HG02943 (cell line): ENCODE results near the gene SAG.

Experiments used
- ATAC-seq: cut with Tn5 transposase; IDR thresholded peaks from one replicate; pipeline ENCODE4 v1.9.1; 2021; ENCODE audit warnings: mild to moderate bottlenecking, low read depth, moderate library complexity; ENCODE audit not compliant: unreplicated experiment

The SAG gene

DNA sequence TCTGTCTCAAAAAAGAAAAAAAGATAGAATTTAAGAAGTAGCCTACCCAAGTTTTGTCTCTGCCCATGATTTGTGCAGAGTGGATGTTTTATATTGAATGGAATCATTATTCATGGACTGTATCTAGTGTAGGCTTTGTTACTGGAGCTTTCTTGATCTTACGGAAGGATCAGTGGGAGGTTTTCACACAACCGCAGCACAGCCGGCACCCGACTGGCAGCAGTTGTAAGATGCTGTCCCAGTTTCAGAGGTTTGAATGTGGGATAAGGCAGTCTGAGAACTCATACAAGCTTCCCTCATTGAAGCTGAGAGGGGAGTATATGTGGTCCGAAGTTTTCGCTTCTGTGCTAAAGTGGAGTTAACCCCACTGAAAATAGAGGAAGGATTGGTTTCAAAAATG is 19.7 kb upstream of the SAG start:
- no peak for ATAC-seq

DNA sequence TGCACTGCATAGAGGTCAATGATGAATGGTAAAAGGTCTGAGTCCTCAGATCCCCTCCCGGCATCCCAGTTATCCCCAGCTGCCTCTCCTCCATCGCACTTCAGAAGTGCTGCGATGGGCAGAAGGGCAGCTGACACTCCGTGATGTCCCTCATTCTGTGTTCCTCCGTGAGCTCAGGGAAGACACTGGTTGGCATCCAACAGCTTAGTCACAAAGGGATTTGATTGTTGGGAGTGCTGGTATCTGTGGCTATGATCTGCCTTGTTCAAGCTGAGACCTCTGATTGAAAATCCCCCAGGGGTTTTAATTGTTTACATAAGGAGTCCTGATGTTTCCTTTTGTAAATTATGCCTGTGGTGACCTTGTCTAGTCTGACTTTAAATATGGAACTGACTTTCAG is 19.0 kb upstream of the SAG start:
- ATAC-seq, result no peak

DNA sequence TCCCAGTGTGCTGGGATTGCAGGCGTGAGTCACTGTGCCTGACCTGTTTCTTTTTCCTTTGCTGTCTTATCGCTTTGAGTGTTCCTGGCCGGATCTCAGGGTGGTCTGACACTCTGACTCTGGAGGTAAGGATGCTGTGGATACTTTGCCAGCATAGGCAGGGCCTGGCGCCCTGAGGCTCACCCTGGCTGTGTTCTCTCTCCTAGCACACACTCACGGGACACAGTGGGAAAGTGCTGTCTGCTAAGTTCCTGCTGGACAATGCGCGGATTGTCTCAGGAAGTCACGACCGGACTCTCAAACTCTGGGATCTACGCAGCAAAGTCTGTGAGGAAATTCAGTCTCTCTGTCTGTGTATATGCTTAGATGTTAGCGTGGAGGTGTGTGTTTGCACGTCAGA is 18.0 kb upstream of the SAG start:
- no peak for ATAC-seq

DNA sequence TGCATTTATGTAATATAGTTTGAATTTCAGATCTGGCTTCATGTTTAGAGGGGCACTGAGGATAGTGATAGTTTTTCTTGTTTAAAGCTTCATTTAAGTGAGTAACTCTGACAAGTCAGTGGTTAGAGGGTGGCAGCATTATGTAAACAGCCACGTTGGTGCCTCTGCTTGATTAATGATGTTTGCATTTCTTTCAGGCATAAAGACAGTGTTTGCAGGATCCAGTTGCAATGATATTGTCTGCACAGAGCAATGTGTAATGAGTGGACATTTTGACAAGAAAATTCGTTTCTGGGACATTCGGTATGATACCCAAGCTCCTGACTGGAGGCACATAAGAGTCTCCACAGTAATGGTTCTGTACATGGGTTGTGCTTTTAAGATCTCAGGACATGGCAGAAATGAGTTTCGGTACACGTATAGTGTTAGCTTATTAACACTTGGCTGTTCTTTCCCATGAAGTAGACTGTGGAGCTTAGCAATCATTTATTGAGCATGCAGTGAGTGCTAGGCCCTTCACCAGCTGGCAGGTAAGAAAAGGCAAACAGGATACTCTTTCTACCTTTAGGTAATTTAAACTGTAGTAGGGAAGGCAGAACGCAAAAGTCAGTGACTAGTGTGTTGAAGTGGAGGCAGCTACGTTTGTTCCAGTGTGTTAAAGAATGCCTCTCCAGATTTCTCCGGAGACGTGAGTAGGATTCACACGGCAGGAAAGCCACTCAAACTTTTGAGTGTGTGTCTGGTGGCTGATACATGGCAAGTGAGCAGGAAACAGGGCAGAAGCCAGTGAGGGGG is 17.4 kb upstream of the SAG start:
- ATAC-seq, result no peak

DNA sequence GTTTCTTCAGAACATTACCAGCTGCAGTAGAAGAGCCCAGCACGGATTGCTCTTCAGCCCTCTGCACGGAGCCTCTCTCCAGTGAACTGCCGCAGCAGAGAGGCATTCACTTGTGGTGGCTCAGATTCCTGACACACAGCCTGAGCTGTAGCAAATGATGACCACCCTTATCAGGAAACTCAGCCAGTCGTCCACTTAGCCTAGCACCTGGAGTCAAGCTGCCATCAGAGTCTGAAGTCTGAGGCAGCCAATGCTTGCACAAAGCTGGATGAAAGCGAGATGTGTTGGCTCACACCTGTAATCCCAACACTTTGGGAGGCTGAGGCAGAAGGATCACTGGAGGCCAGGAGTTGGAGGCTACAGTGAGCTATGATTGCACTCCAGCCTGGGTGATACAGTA is 11.7 kb upstream of the SAG start:
- ATAC-seq, result no peak

DNA sequence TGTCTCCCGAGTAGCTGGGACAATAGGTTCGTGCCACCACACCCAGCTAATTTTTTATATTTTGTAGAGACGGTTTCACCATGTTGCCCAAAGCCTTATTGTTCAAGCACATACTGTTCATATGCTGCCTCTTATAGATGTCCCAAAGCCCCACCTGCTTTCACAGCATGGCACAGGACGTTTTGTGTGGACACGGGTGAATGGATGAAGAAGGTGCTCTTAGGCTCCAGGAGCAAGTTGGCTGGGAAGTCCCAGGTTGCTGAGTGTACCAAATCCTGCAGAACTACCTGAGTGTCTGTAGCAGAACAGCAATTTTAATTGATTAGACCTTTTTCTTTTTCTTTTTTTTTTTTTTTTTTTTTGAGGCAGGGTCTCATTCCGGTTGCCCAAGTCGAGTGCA is 10.5 kb upstream of the SAG start:
- no peak for ATAC-seq

DNA sequence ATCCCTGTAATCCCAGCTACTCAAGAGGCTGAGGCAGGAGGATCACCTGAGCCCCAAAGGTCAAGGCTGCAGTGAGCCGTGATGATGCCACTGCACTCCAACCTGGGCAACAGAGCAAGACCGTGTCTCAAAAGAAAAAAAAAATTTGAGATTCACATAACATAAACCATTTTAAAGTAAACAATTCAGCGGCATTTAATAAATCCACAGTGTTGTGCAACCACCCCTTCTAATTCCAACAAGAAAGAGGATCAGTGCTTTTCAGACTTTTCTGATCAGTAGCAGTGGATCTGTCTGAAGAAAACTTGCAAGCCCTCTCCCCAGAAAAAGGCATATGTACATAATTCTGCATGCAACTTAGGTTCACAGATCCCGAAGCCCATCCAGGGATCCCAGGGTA is 7.2 kb upstream of the SAG start:
- ATAC-seq, result no peak

DNA sequence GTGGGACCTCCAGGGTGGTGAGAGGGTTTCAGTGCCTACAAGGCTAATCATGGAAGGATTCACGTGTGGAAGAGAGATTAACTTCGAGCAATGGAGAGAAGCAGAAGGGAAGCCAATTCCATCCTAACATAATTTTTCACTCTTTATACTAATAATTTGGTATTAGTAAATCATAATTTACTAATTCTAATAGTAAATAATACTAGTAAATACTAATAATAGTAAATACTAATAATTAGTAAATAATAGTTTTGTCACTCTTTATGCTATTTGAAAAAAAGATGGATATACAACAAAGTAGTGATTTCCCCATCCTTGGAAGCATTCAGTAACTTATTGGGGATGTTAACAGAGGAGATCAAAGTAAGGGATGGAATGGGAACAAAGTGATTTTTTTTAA is 6.4 kb upstream of the SAG start:
- ATAC-seq, result no peak

DNA sequence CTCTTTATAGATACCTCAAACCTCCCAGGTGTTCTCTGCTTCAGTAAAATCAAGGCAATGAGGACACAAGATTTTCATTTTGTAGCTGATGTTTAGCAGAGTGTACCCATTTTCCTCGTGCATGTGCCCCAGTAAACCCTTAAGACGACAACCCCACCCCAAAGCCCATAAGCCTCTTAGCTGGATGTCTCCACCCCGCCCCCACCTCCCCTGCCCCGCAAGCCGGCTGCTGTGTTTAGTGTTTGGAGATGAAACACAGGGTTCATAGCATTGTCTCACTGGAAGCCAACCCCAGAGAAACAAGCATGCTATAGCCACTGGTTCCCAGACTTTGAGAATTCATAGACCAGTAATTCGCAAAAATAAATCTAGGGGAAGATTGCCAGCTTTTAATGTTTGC is 5.8 kb upstream of the SAG start:
- ATAC-seq, result no peak

DNA sequence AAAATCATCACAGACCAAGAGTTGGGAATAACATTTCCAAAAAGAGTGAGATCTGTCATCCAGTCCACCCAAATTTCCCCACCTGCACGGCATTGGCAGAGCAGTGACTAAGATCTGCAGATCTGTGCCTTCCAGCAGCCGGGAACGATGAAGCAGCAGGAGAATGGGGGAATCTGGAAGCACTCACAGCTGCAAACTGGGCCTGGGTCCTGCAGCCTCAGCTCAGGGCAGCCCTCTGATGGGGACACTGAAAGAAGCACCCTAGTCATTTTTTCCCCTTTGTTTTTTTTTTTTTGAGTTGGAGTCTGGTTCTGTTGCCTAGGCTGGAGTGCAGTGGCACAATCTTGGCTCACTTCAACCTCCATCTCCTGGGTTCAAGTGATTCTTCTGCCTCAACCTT is 4.4 kb upstream of the SAG start:
- ATAC-seq, result no peak

DNA sequence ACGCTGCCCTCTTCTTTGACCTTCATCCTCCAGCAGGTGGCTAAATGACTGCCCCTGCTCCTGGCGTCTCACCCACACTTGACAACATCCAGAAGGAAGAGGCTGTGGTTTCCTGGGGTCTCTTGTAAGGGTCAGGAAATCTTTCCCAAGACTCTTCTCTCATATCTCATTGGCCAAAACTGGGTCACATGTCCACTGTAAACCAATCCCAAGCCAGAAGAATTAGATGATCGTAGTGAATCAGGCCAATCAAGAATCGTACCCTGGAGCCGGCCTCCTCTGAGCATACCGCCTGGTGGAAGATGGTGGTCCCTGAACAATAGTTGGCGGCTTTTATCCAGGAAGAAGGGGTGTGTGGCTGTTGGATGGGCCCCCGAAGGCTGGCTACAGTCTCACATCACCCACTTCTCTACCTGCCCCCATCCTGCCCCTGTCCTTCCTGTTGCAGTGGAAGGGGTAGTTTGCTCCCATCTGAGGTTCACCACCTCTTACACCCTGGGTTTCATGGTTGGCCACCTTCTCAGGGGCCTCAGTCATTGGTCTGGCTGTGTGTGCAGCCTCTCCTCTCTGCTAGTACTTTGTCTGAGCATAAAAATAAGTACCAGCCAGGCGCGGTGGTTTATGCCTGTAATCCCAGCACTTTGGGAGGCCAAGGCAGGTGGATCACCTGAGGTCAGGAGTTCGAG is 3.8 kb downstream of the SAG start:
- ATAC-seq, result no peak

DNA sequence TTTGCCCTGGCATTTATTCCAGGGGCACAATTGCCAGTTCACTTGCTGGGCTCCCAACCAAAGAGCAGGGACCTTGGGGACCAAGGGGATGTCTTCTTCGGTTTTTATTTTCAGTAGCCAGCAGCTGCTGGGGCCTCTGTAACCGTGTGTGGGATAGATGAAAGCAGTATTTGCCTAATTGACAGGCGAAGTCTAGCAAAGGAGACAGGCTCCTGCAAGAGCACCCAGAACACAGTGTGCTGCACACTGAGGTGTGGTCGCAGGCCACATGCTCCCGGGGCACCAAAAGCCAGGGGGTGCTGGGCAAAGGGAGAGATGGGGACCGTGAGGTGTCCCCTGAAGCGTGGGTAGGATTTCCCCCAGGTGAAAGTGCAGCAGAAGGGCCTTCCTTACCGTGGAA is 5.3 kb downstream of the SAG start:
- no peak for ATAC-seq

DNA sequence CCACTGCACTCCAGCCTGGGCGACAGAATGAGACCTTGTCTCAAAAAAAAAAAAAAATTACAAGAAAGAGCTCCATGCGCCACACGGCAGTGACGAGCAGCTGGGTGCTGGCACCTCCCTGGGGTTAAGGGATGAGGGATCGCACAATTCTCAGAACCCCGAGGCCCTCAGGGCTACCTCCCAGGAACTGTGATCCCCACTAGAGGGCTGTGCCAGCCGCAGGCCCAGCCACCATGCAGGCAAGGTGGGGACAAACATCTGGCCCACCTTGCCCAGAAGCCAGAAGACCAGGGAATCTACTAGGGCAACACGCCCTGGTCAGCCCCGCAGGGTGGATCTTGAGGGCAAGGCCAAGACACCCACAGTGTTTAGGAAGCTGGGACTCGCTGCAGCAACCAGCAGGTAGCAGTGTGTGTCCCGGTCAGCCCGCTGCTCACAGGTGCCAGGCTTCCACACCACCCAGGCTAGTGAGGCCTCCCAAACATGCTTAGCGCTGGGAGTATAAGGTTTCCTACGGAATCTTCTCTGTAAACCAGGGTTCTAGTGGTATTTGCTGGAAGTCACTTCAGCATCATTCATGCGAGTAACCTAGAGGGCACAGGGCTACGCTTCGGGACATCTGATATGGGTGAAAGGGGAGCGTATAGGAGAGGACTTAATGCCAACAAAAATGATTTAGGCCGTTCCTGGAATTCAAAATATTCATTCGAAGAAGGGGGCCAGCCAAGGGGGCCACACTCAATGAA is 6.7 kb downstream of the SAG start:
- ATAC-seq, result no peak

DNA sequence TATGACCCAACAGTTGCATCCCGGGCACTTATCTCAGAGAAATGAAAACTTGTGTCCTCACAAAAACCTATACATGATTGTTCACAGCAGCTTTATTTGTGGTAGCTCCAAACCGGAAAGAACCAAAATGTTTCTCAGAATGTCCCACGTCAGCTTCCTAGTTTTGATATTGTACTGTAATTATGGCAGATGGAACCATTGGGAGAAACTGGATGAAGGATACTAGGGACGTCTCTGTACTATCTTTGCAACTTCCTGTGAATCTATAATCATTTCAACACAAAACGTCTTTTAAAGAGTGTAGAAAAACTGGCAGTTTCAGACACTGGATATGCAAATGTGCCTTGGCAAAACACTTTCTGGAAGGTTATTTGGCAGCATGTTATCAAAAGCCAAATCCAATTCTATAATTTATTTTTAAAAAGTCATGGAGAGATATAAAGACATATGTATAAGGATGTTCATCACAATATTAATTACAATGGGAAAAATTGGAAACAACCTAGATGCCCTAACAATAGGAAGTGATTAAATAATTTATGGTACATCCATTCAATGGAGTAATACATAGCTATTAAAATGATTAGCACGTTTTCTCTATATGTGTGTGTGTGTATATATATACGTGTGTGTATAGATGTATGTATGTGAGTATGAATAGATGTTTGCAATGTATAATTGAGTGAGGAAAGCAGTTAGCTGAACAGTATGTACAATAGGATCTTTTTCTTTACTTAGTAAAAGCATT is 9.8 kb downstream of the SAG start:
- ATAC-seq, result no peak

DNA sequence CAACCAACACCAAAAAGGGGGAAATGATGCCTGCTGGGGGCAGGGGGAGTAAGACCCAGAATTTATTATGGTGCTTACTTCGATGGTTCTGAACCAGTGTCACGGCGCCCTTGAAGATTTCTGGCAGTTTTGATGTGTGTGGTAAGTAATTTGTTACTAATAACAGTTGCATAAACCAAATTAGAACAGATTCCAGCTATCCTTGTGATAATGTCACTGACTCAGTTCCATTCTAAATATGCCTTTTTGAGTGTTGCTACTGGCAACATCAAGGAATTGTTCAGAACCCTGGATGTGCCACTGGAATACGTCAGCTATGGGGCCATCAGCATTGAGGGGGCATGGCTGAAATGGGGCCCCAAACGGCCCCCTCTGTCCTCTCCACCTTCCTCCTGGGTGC is 11.6 kb downstream of the SAG start:
- no peak for ATAC-seq

DNA sequence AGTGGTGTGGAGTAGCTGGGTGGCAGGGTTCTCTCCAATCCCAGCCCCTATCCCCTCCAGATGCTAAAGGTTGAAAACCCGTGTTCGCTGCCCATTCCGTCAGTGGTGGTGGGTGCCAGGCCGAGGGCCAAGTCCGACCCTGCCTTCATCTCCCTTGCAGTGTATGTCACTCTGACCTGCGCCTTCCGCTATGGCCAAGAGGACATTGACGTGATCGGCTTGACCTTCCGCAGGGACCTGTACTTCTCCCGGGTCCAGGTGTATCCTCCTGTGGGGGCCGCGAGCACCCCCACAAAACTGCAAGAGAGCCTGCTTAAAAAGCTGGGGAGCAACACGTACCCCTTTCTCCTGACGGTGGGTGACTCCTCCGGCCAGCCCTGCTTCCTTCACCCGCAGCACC is 12.9 kb downstream of the SAG start:
- ATAC-seq, result no peak

DNA sequence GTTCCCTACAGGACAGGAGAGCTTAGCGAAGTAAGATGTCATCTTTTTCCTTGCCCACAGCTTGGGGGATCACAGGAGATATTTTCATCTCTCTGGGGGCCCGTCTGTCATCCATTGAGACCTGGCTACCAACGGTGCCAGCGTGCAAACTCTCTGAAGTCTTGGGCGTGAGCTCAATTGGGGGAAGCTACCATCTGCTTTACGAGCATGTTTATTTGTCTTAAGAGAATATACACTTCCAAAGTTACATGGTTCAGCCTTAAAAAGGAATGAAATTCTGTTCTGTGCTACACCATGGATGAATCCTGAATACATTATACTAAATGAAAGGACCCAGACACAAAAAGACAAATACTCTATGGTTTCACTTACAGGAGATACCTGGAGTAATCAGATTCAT is 13.6 kb downstream of the SAG start:
- no peak for ATAC-seq

DNA sequence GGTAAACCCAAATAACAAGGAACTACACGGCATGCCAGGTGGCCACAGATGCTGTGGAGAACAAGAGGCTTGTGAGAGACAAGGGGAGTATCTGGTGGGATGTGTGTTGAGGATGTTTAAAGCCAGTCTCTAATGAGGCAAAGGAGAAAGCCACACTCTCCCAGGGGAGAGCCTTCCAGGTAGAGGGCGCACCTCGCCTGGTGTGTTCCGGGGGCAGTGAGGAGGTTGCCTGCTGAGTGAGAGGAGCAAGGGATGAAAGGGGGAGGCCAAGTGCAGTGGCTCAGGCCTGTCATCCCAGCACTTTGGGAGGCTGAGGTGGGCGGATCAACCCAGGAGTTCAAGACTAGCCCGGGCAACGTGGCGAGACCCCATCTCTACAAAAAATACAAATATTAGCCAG is 16.2 kb downstream of the SAG start:
- ATAC-seq, result no peak

DNA sequence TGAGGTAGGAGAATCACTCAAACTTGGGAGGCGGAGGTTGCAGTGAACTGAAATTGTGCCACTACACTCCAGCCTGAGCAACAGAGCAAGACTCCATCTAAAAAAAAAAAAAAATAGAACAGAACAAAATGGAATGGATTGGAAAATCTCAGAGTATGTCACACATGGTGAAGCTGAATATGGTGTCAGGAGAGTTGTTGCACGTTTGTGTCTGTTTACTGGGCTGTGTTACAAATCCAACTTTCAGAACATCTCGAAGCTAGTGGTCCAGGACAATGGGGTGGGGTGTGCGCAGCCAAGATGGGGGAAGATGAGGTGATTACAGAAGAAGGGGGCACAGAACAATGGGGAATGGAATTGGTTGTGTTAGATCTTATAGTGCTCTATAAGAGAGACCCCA is 17.6 kb downstream of the SAG start:
- ATAC-seq, result no peak

DNA sequence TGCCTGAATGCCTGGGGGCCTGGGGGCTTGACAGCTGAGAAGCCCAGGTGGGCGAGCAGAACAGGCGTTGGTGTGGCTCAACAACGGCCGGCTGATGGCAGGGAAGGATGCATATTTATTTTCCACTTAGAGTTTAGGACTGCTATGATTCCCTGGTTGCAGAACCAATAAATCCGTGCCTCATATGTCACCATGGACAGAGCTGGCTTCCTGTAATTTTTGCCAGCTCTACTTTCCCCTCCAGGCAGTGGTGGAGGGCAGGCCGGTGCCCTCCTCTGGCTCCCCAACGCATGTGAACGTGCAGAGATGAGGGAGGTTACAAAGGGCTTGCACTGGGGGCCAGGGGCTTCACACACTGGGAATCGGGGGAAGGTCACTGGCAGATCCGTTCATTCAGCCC is 18.2 kb downstream of the SAG start:
- ATAC-seq, result no peak

DNA sequence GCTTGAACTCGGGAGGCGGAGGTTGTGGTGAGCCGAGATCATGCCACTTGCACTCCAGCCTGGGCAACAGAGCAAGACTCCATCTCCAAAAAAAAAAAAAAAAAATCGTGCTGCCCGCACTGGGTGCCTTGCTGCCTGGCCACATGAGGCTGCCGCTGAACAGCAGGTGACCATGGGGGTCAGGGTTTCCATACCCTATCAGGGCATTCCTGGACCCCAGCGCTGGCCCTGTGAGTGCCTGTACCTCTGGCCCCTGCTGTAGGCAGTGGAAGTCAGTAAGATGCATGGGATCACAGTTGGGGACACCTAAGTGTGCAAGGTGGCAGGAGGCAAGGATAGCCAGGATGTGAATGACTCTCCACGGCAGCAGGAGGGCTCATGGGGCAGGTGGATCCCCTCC is 18.9 kb downstream of the SAG start:
- ATAC-seq, result no peak
